ENCODE results near the gene SEC24B. TPM values are rescaled to one million over a fixed set of nuclear protein-coding genes. Genes with fewer than 3 reads are reported as not detected.

SEC24B gene
- polyA plus RNA-seq, 1 donor from 2014 or later: 20.4 TPM

GRCh38 chr4:109410226-109410625 lies 23.4 kb upstream of the SEC24B start:
- no peak overlapping the region for H3K4me3 ChIP-seq (ENCODE audit: low read length)
- no peaks in the 10 kb centered on the region for H3K9me3 ChIP-seq (ENCODE audit: low read length)
- no peak for TF ChIP-seq REST (IDR thresholded peaks at IDR 0.05; ENCODE audit: borderline replicate concordance)
- TF ChIP-seq EP300 (conservative IDR thresholded peaks at IDR 0.05; ENCODE audit: poor library complexity, severe bottlenecking): no peak
- no peak for TF ChIP-seq POLR2AphosphoS5 (IDR thresholded peaks at IDR 0.05)
- TF ChIP-seq MXI1 (conservative IDR thresholded peaks at IDR 0.05; ENCODE audit: poor library complexity, severe bottlenecking): no peak
- TF ChIP-seq SMC3 (conservative IDR thresholded peaks at IDR 0.05; ENCODE audit: poor library complexity): no peak
- no peak for TF ChIP-seq EZH2 (IDR thresholded peaks at IDR 0.05; ENCODE audit: borderline replicate concordance, insufficient read depth, low read length, poor library complexity, severe bottlenecking)
- no peak for TF ChIP-seq TAF1 (IDR thresholded peaks at IDR 0.05; ENCODE audit: low read depth)
- TF ChIP-seq CTCF (IDR thresholded peaks at IDR 0.05; ENCODE audit: poor library complexity, severe bottlenecking): no peak
- TF ChIP-seq RAD21 (conservative IDR thresholded peaks at IDR 0.05): no peak
- H3F3A ChIP-seq (ENCODE audit: insufficient read depth, low read length, poor library complexity, severe bottlenecking): no peaks in the 10 kb centered on the region
- no peaks in the 10 kb centered on the region for H3K9me2 ChIP-seq (ENCODE audit: insufficient read depth, low read length)
- H3K27ac ChIP-seq (ENCODE audit: low read length): no peak overlapping the region
- no peaks in the 10 kb centered on the region for H3K27me3 ChIP-seq (ENCODE audit: insufficient read depth, low read depth, low read length)
- no peaks in the 10 kb centered on the region for H4K20me1 ChIP-seq (ENCODE audit: insufficient read depth)
- H3K36me3 ChIP-seq (ENCODE audit: insufficient read depth, low read length): no peaks in the 10 kb centered on the region
- no peaks in the 10 kb centered on the region for H3K79me2 ChIP-seq (replicated peaks; ENCODE audit: insufficient read depth, low read length)
- H3K4me2 ChIP-seq (ENCODE audit: low read length): no peak overlapping the region
- H3K9ac ChIP-seq (ENCODE audit: low read length): no peak overlapping the region
- no peak overlapping the region for H2AFZ ChIP-seq (ENCODE audit: low read depth, low read length)

- no peaks in the 10 kb centered on the region for H3K9me3 ChIP-seq (ENCODE audit: low read length)
- H3K27me3 ChIP-seq (ENCODE audit: insufficient read depth, low read depth, low read length): no peaks in the 10 kb centered on the region
- no peak for TF ChIP-seq MXI1 (conservative IDR thresholded peaks at IDR 0.05; ENCODE audit: poor library complexity, severe bottlenecking)
- no peak overlapping the region for H3K4me3 ChIP-seq (ENCODE audit: low read length)
- no peak overlapping the region for H3K27ac ChIP-seq (ENCODE audit: low read length)
- H3K9ac ChIP-seq (ENCODE audit: low read length): no peak overlapping the region
- no peak overlapping the region for H3K4me2 ChIP-seq (ENCODE audit: low read length)
- H4K20me1 ChIP-seq (ENCODE audit: insufficient read depth): no peaks in the 10 kb centered on the region
- H3K79me2 ChIP-seq (replicated peaks; ENCODE audit: insufficient read depth, low read length): no peaks in the 10 kb centered on the region
- H2AFZ ChIP-seq (ENCODE audit: low read depth, low read length): no peak overlapping the region
- H3F3A ChIP-seq (ENCODE audit: insufficient read depth, low read length, poor library complexity, severe bottlenecking): no peaks in the 10 kb centered on the region
- H3K36me3 ChIP-seq (ENCODE audit: insufficient read depth, low read length): no peaks in the 10 kb centered on the region
- no peaks in the 10 kb centered on the region for H3K9me2 ChIP-seq (ENCODE audit: insufficient read depth, low read length)
Measured at GRCh38 chr4:109410776-109411175, 22.8 kb upstream of the SEC24B start.

GRCh38 chr4:109411964-109412363 lies 21.7 kb upstream of the SEC24B start:
- no peak overlapping the region for H3K4me2 ChIP-seq (ENCODE audit: low read length)
- no peak overlapping the region for H2AFZ ChIP-seq (ENCODE audit: low read depth, low read length)
- H3K9me3 ChIP-seq (ENCODE audit: low read length): no peaks in the 10 kb centered on the region
- H3F3A ChIP-seq (ENCODE audit: insufficient read depth, low read length, poor library complexity, severe bottlenecking): no peaks in the 10 kb centered on the region
- no peak overlapping the region for H3K27ac ChIP-seq (ENCODE audit: low read length)
- H3K36me3 ChIP-seq (ENCODE audit: insufficient read depth, low read length): no peaks in the 10 kb centered on the region
- no peaks in the 10 kb centered on the region for H3K27me3 ChIP-seq (ENCODE audit: insufficient read depth, low read depth, low read length)
- H4K20me1 ChIP-seq (ENCODE audit: insufficient read depth): no peaks in the 10 kb centered on the region
- H3K4me3 ChIP-seq (ENCODE audit: low read length): no peak overlapping the region
- H3K9me2 ChIP-seq (ENCODE audit: insufficient read depth, low read length): no peaks in the 10 kb centered on the region
- TF ChIP-seq TAF1 (IDR thresholded peaks at IDR 0.05; ENCODE audit: low read depth) (no peak), SMC3 (conservative IDR thresholded peaks at IDR 0.05; ENCODE audit: poor library complexity) (no peak), POLR2AphosphoS5 (IDR thresholded peaks at IDR 0.05) (no peak)
- H3K9ac ChIP-seq (ENCODE audit: low read length): no peak overlapping the region
- H3K79me2 ChIP-seq (replicated peaks; ENCODE audit: insufficient read depth, low read length): no peaks in the 10 kb centered on the region
